Loucy (cell line): Measurements from ENCODE around the gene ERCC3.

Source experiments
- H2AFZ ChIP-seq: fragments of 200-600 bp; sonication (generic); 2 replicates; pipeline ENCODE4 v1.6.0; 2016; ENCODE audit warnings: antibody characterized with exemption, mild to moderate bottlenecking, low read length, moderate library complexity
- H3F3A ChIP-seq: fragments of 200-600 bp; 2 replicates; pipeline ENCODE4 v1.6.0; 2016; ENCODE audit warnings: antibody characterized with exemption, low read depth, mild to moderate bottlenecking
- H3K27me3 ChIP-seq: fragments of 200-600 bp; sonication (generic); 2 replicates; pipeline ENCODE4 v1.6.1; 2014; ENCODE audit warnings: low read length, mild to moderate bottlenecking; ENCODE audit not compliant: insufficient read depth, poor library complexity, severe bottlenecking
- H3K36me3 ChIP-seq: fragments of 200-600 bp; sonication (generic); 2 replicates; pipeline ENCODE4 v1.6.1; 2016; ENCODE audit warnings: low read length; ENCODE audit not compliant: insufficient read depth
- H3K4me1 ChIP-seq: fragments of 200-600 bp; sonication (generic); 2 replicates; pipeline ENCODE4 v1.5.1; 2014; ENCODE audit warnings: low read length, mild to moderate bottlenecking; ENCODE audit not compliant: insufficient read depth, poor library complexity, severe bottlenecking
- H3K4me2 ChIP-seq: fragments of 200-600 bp; sonication (generic); 2 replicates; pipeline ENCODE4 v1.6.0; 2014; ENCODE audit warnings: antibody characterized with exemption, low read length, low read depth, mild to moderate bottlenecking; ENCODE audit not compliant: poor library complexity, severe bottlenecking
- H3K4me3 ChIP-seq: fragments of 200-600 bp; sonication (generic); 2 replicates; pipeline ENCODE4 v1.5.1; 2014; ENCODE audit warnings: low read length, mild to moderate bottlenecking, mixed read lengths; ENCODE audit not compliant: poor library complexity, severe bottlenecking
- H3K79me2 ChIP-seq: fragments of 200-600 bp; sonication (generic); 2 replicates; pipeline ENCODE4 v1.6.1; 2014; ENCODE audit warnings: low read length; ENCODE audit not compliant: insufficient read depth
- H3K9ac ChIP-seq: fragments of 200-600 bp; sonication (generic); 2 replicates; pipeline ENCODE4 v1.6.0; 2014; ENCODE audit warnings: mild to moderate bottlenecking, low read depth, low read length, moderate library complexity; ENCODE audit not compliant: poor library complexity, severe bottlenecking
- H3K9me2 ChIP-seq: fragments of 200-600 bp; sonication (generic); replicated peaks from 2 replicates; pipeline ENCODE4 v1.6.1; 2016; ENCODE audit warnings: low read depth, low read length, mixed read lengths
- H3K9me3 ChIP-seq: fragments of 200-600 bp; sonication (generic); 2 replicates; pipeline ENCODE4 v1.6.1; 2014; ENCODE audit warnings: mild to moderate bottlenecking, antibody characterized with exemption, low read length, low read depth; ENCODE audit not compliant: insufficient read depth
- H4K20me1 ChIP-seq: fragments of 200-600 bp; sonication (generic); 2 replicates; pipeline ENCODE4 v1.6.0; 2014; ENCODE audit warnings: antibody characterized with exemption, low read length, mild to moderate bottlenecking; ENCODE audit not compliant: insufficient read depth, poor library complexity, severe bottlenecking
- EZH2phosphoT487 ChIP-seq: fragments of 200-600 bp; IDR thresholded peaks from 2 replicates; pipeline ENCODE4 v1.6.1; 2018; ENCODE audit warnings: antibody characterized with exemption, mild to moderate bottlenecking, moderate library complexity, borderline replicate concordance
- TF ChIP-seq, protein P1 (sequence below): fragments of 200-600 bp; sonication (generic); conservative IDR thresholded peaks from 2 replicates; pipeline ENCODE4 v1.5.1; 2014; ENCODE audit warnings: mild to moderate bottlenecking, antibody characterized with exemption, low read length

Gene ERCC3

DNA sequence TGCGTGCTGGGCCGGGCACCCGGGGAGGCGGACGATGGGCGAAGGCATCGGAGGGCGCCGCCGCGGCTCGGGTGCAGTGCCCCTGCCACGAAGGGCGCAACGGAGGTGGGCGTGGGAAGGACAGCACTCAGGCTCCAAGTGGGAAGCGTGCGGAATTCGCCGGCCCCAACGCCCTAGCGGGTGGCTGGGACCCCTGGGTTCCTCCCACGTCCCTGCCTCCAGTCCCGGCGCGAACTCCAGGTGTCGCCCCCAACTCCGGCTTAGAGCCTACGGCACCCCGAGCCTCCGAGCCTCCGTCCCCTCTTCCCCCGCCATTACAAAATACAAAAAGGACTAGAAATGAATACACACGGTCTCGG is 75.2 kb downstream of the ERCC3 start:
- no peaks in the 10 kb centered on the region for H3K4me1 ChIP-seq
- no peaks in the 10 kb centered on the region for H3K9me3 ChIP-seq
- no peak overlapping the region for H3K4me2 ChIP-seq
- TF ChIP-seq, protein P1, sequence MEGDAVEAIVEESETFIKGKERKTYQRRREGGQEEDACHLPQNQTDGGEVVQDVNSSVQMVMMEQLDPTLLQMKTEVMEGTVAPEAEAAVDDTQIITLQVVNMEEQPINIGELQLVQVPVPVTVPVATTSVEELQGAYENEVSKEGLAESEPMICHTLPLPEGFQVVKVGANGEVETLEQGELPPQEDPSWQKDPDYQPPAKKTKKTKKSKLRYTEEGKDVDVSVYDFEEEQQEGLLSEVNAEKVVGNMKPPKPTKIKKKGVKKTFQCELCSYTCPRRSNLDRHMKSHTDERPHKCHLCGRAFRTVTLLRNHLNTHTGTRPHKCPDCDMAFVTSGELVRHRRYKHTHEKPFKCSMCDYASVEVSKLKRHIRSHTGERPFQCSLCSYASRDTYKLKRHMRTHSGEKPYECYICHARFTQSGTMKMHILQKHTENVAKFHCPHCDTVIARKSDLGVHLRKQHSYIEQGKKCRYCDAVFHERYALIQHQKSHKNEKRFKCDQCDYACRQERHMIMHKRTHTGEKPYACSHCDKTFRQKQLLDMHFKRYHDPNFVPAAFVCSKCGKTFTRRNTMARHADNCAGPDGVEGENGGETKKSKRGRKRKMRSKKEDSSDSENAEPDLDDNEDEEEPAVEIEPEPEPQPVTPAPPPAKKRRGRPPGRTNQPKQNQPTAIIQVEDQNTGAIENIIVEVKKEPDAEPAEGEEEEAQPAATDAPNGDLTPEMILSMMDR, result no peak
- no peak for TF ChIP-seq EZH2phosphoT487
- H3K4me3 ChIP-seq, result no peak overlapping the region
- H3K9me2 ChIP-seq, result no peaks in the 10 kb centered on the region
- H4K20me1 ChIP-seq, result no peaks in the 10 kb centered on the region
- H3K27me3 ChIP-seq, result no peaks in the 10 kb centered on the region
- no peaks in the 10 kb centered on the region for H3K79me2 ChIP-seq
- no peaks in the 10 kb centered on the region for H3F3A ChIP-seq
- no peaks in the 10 kb centered on the region for H3K36me3 ChIP-seq
- H3K9ac ChIP-seq, result no peak overlapping the region
- no peak overlapping the region for H2AFZ ChIP-seq

DNA sequence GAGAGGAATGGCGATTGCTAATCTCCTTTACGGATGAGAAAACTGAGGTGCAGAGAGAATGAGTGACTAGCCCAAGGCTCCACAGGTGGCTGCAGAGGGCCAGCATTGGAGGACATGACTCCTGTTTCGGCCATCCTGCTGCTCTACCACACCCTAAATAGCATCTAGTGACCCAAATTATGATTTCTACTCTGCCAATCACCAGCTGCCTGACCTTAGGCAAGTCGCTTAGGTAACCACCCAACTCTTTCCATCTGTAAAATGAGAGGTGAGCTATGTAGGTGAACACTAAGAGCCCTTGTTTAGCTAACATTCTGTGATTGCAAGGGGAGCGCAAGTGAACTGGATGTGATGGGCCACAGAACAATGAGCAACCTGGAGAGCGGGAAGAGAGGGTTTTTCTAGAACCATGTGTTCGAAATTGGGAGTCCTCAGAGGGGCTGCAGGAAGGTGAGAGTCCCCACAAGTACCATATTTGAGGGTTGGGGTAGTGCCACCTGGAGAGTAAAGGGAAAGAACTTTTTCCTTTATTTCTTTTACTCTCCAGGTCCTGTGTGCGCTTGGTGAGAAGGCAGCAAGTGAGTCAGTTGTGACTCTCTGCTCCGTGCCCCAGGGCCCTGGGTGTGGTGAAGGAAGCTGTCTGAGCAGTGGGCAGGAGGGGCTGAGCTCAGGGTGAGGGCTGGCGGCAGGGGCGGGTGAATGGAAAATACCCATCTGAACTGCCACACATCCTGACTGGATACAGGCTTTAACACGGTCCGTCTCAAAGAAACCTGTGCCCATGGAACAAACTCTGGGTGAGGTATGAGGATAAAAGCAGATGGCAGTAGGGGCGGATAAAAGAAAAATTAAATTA is 76.2 kb downstream of the ERCC3 start:
- Histone ChIP-seq H3K4me1 (no peaks in the 10 kb centered on the region), H3F3A (no peaks in the 10 kb centered on the region), H4K20me1 (no peaks in the 10 kb centered on the region), H3K4me2 (no peak overlapping the region), H3K9me2 (no peaks in the 10 kb centered on the region), H3K9me3 (no peaks in the 10 kb centered on the region), H2AFZ (no peak overlapping the region), H3K9ac (no peak overlapping the region), H3K36me3 (no peaks in the 10 kb centered on the region), H3K27me3 (no peaks in the 10 kb centered on the region), H3K4me3 (no peak overlapping the region), H3K79me2 (no peaks in the 10 kb centered on the region)
- TF ChIP-seq EZH2phosphoT487, result no peak
- TF ChIP-seq, protein P1, result no peak

DNA sequence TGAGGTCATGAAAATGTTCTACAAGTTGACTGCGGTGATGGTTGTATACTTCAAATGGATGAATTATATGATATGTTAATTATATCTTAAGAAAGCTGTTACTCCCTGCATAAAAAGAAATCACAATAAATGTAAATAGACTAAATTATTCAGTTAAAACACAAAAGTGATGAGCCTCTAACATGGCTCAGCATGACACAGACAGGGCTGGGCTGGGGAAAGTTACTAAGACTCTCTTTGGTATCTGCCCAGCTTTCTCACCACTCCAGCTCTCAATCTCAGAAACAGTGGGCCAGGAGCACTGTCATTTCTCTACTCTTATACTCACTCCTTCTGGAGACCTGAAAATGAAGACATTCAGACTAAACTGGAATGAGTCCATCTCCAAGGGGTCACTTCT is 77.4 kb downstream of the ERCC3 start:
- Histone ChIP-seq H4K20me1 (no peaks in the 10 kb centered on the region), H3K27me3 (no peaks in the 10 kb centered on the region), H3K36me3 (no peaks in the 10 kb centered on the region), H3K4me1 (no peaks in the 10 kb centered on the region), H3K9me3 (no peaks in the 10 kb centered on the region), H3F3A (no peaks in the 10 kb centered on the region), H3K9ac (no peak overlapping the region), H3K9me2 (no peaks in the 10 kb centered on the region), H3K4me3 (no peak overlapping the region), H3K79me2 (no peaks in the 10 kb centered on the region), H2AFZ (no peak overlapping the region), H3K4me2 (no peak overlapping the region)
- TF ChIP-seq, protein P1, result no peak
- no peak for TF ChIP-seq EZH2phosphoT487
